Vein endothelial cell (primary cell): Measurements from ENCODE around the gene KCNJ12. TPM values are rescaled to one million over a fixed set of nuclear protein-coding genes. Genes with fewer than 3 reads are reported as not detected.

Experiments
- total RNA-seq: library from RNA; depleted of rRNA; stranded (reverse); fragments of >200 nt; gene quantifications from 2 replicates; pipeline ENCODE4 v1.2.3, GENCODE V29; 2012

KCNJ12 gene
- 0.33 and 1.9 TPM in 2 replicates for total RNA-seq

DNA sequence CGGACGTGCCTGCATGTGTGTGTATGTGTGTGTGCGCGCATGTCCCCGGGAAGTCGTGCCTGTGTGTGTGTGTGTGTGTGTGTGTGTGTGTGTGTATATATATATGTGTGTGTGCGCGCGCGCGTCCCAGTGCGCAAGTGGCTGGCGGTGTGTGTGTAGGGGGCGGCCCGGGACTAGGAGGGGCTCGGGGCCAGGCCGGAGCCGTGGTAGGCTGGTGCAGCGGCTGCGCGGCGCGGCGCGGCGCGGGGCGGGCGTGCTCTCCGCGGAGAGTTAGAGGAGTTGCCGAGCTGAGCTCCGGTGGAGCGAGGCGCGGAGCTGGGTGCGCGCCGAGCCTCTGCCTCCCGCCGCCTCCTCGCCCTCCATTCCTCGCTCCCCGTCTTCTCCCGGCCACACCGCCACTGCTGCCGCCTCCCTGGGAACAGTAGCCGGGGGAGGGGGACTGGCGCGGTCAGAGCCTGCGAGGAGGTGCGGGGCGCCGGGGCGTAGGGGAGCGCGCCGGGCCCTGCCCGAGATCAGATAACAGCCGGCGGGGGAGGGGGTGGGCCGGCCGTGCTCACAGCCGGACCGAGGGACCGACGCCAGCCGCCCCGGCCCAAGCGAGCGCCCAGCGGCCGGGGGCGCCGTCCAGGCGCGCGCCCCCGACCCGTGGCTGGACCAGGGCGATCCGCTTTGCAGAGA, at the start of gene KCNJ12:
KCNJ12 (plus strand) TSS at position 277 of the 678 bp plus-strand sequence. CDS start 38,986 bp downstream, outside the sequence.

Other genes with a start within 250 kb of the KCNJ12 start
- 12.1 and 13.3 TPM in 2 replicates for gene DHRS7B, start 249.4 kb upstream of the KCNJ12 start, total RNA-seq
- 21.5 and 25.5 TPM in 2 replicates for gene TMEM11, start 162.2 kb upstream of the KCNJ12 start, total RNA-seq
- 4.2 and 5.9 TPM in 2 replicates for gene NATD1, start 122.9 kb upstream of the KCNJ12 start, total RNA-seq
- 19.6 and 19.9 TPM in 2 replicates for gene MAP2K3, start 91.6 kb upstream of the KCNJ12 start, total RNA-seq